GM12878 (cell line): ENCODE measurements around the gene ARSJ. TPM values are rescaled to one million over a fixed set of nuclear protein-coding genes. Genes with fewer than 3 reads are reported as not detected.

Source experiments
- ATAC-seq: fragments of 200-7000 bp; cut with Tn5 transposase; 3 replicates; pipeline ENCODE4 v1.9.1; 2020; ENCODE audit warnings: mild to moderate bottlenecking, moderate library complexity
- BruUV-seq: library from RNA; stranded (reverse); fragments of 400-500 nt; replicated peaks from 2 replicates; lab custom pipeline; 2021; lab: Mats Ljungman, UMichigan
- CTCF ChIA-PET: fragments of 300-600 bp; sonication (Branson Sonifier 250); formaldehyde crosslinking; extraction: SDS; loops from one replicate; lab custom pipeline; 2021; ENCODE audit warnings: inconsistent platforms; lab: Yijun Ruan, JAX
- POLR2A ChIA-PET: fragments of 350-600 bp; formaldehyde crosslinking; extraction: SDS; loops from one replicate; lab custom pipeline; 2021; ENCODE audit warnings: inconsistent platforms; lab: Charles Lee
- RAD21 ChIA-PET: fragments of 300-600 bp; sonication (Branson Sonifier 250); formaldehyde crosslinking; loops from one replicate; lab custom pipeline; 2023; ENCODE audit warnings: antibody characterized with exemption; ENCODE audit not compliant: unreplicated experiment; lab: Charles Lee
- SMC1A ChIA-PET: fragments of 300-600 bp; sonication (Branson Sonifier 250); formaldehyde crosslinking; loops from one replicate; lab custom pipeline; 2023; ENCODE audit not compliant: unreplicated experiment, uncharacterized antibody; lab: Charles Lee
- DNase-seq: peaks from one replicate; pipeline ENCODE4 v3.0.0-alpha.2; 2011; ENCODE audit warnings: low read depth, low spot score
- FAIRE-seq: peaks from 3 replicates; lab custom pipeline; 2011; peaks lifted over from hg19 to GRCh38; lab: Jason Lieb, UNC
- H2AFZ ChIP-seq: 2 replicates; pipeline ENCODE4 v1.6.0; 2011; ENCODE audit warnings: low read depth, low read length, control low read depth; ENCODE audit not compliant: control insufficient read depth
- H3K27ac ChIP-seq: 2 replicates; pipeline ENCODE4 v1.5.1; 2011; ENCODE audit warnings: control low read depth; ENCODE audit not compliant: control insufficient read depth, insufficient read depth
- H3K27me3 ChIP-seq, 2 experiments: replicated peaks in 1 of 2; 2 replicates each; pipeline versions ENCODE4 v1.6.0 to v1.6.1; 2011; ENCODE audit warnings: low read length in 1 of 2; ENCODE audit not compliant: control insufficient read depth in 2 of 2, insufficient read depth in 2 of 2
- H3K36me3 ChIP-seq, 2 experiments: 2 replicates each; pipeline ENCODE4 v1.5.1; 2011; ENCODE audit warnings: low read length in 1 of 2; ENCODE audit not compliant: control insufficient read depth in 2 of 2, insufficient read depth in 2 of 2
- H3K4me1 ChIP-seq: 2 replicates; pipeline ENCODE4 v1.6.1; 2011; ENCODE audit warnings: mild to moderate bottlenecking, low read length, moderate library complexity, mixed read lengths; ENCODE audit not compliant: control insufficient read depth, insufficient read depth
- H3K4me2 ChIP-seq: 2 replicates; pipeline ENCODE4 v1.6.0; 2011; ENCODE audit warnings: control low read depth; ENCODE audit not compliant: control insufficient read depth, insufficient read depth
- H3K4me3 ChIP-seq: fragments of 200-600 bp; sonication (generic); 2 replicates; pipeline ENCODE4 v1.5.1; 2016
- H3K79me2 ChIP-seq: 2 replicates; pipeline ENCODE4 v1.6.0; 2011; ENCODE audit warnings: low read length; ENCODE audit not compliant: control insufficient read depth, insufficient read depth
- H3K9ac ChIP-seq: 2 replicates; pipeline ENCODE4 v1.8.0; 2011; ENCODE audit warnings: low read length, control low read depth, mixed read lengths; ENCODE audit not compliant: control insufficient read depth, insufficient read depth
- H3K9me3 ChIP-seq: replicated peaks from 3 replicates; pipeline ENCODE4 v1.5.1; 2011; ENCODE audit warnings: mild to moderate bottlenecking, low read length; ENCODE audit not compliant: control insufficient read depth, insufficient read depth
- H4K20me1 ChIP-seq: 2 replicates; pipeline ENCODE4 v1.6.0; 2011; ENCODE audit not compliant: control insufficient read depth, insufficient read depth
- ESRRA ChIP-seq: IDR thresholded peaks from 2 replicates; pipeline ENCODE4 v1.6.1; 2012; ENCODE audit warnings: mild to moderate bottlenecking, low read length, improper control_type of control experiment
- FOS ChIP-seq: IDR thresholded peaks from 3 replicates; pipeline ENCODE4 v1.6.1; 2011; ENCODE audit warnings: borderline replicate concordance; ENCODE audit not compliant: insufficient read length; ENCODE audit errors: extremely low read depth
- GATAD2B ChIP-seq: fragments of 450-650 bp; conservative IDR thresholded peaks from 2 replicates; pipeline ENCODE4 v1.6.1; 2017; ENCODE audit warnings: low read depth, mild to moderate bottlenecking, moderate library complexity
- PML ChIP-seq: IDR thresholded peaks from 2 replicates; pipeline ENCODE4 v1.6.1; 2012; ENCODE audit warnings: low read length, inconsistent platforms
- RAD21 ChIP-seq: IDR thresholded peaks from 2 replicates; pipeline ENCODE4 v1.6.1; 2011; ENCODE audit warnings: mild to moderate bottlenecking, low read depth, low read length, moderate library complexity; ENCODE audit not compliant: insufficient read depth
- SMC3 ChIP-seq: IDR thresholded peaks from 2 replicates; pipeline ENCODE4 v1.6.1; 2011; ENCODE audit warnings: low read length, improper control_type of control experiment, borderline replicate concordance
- YBX1 ChIP-seq: fragments of 450-650 bp; IDR thresholded peaks from 2 replicates; pipeline ENCODE4 v1.6.1; 2016; ENCODE audit warnings: antibody characterized with exemption
- ZNF274 ChIP-seq: IDR thresholded peaks from one replicate; pipeline ENCODE4 v1.8.0; 2011; ENCODE audit not compliant: insufficient read length, insufficient read depth
- in situ Hi-C: fragments of 300-500 bp; cut with MboI; formaldehyde crosslinking; loops from 9 replicates; pipeline ENCODE4 v1.14.3; 2018; ENCODE audit warnings: mixed read lengths
- intact Hi-C: fragments of 100-400 bp; cut with micrococcal nuclease; formaldehyde crosslinking; loops from one replicate; pipeline ENCODE4 v1.14.2; 2022; ENCODE audit not compliant: unreplicated experiment
- polyA plus RNA-seq, 11 experiments: library from polyadenylated mRNA; depleted of rRNA in 4 of 11; unstranded in 6 of 11; stranded (reverse) in 5 of 11; fragments of >200 nt; fragmentation: Nextera tagmentation in 4 of 11; fragmentation: Illumina TruSeq in 1 of 11; extraction: Ambion mirVana in 4 of 11; extraction: Trizol in 1 of 11; gene quantifications; 1 replicate in 1 of 11; 2 replicates in 10 of 11; pipeline versions ENCODE4 v1.2.1 to v1.2.3, GENCODE V29; 2011 to 2016; ENCODE audit warnings: inconsistent platforms in 2 of 11, missing spikeins in 2 of 11, low read depth in 1 of 11
- total RNA-seq, 4 experiments: library from RNA; depleted of rRNA in 3 of 4; stranded (reverse); fragments of >200 nt in 3 of 4; fragmentation: Illumina TruSeq in 1 of 4; extraction: Trizol in 1 of 4; gene quantifications; 2 replicates each; pipeline versions ENCODE4 v1.2.1 to v1.2.3, GENCODE V29; 2013 to 2021
- TF ChIP-seq, protein P1 (sequence below), 3 experiments: IDR thresholded peaks in 2 of 3; conservative IDR thresholded peaks in 1 of 3; 2 replicates each; pipeline ENCODE4 v1.5.1; 2011; ENCODE audit warnings: low read depth in 3 of 3, low read length in 3 of 3, mild to moderate bottlenecking in 3 of 3, control low read depth in 2 of 3, moderate library complexity in 2 of 3, inconsistent platforms in 1 of 3, mixed read lengths in 1 of 3; ENCODE audit not compliant: control insufficient read depth in 2 of 3, insufficient read depth in 1 of 3; ENCODE audit errors: extremely low read depth in 1 of 3

The ARSJ gene
- total and polyA plus RNA-seq, 10 of the 15 experiments (the other 5 are each of a cell fraction or from before 2014, with no cell fraction given), result under 0.01 to 0.19 (median 0.04) TPM; not detected in 5

DNA sequence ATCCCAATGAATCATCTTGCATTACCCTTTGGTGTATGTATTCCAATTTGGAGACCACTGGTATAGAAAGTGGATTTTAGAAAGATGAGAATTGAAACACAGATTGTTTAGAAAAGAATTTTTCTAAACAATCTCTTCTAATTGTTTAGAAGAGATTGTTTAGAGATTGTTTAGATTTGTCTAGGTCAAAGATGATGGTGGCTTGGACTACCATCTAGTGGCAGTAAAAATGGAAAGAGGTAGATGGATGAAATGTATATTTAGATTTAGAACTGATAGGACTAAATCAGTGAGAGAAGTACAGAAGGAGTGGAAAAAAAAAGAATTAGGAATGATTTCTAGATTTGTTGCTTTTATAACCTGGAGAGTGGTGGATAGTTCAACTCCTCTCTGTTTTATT lies 70.6 kb downstream of the ARSJ start:
- TF ChIP-seq RAD21, result peak; percentile 77
- no peak for TF ChIP-seq FOS
- TF ChIP-seq, protein P1, sequence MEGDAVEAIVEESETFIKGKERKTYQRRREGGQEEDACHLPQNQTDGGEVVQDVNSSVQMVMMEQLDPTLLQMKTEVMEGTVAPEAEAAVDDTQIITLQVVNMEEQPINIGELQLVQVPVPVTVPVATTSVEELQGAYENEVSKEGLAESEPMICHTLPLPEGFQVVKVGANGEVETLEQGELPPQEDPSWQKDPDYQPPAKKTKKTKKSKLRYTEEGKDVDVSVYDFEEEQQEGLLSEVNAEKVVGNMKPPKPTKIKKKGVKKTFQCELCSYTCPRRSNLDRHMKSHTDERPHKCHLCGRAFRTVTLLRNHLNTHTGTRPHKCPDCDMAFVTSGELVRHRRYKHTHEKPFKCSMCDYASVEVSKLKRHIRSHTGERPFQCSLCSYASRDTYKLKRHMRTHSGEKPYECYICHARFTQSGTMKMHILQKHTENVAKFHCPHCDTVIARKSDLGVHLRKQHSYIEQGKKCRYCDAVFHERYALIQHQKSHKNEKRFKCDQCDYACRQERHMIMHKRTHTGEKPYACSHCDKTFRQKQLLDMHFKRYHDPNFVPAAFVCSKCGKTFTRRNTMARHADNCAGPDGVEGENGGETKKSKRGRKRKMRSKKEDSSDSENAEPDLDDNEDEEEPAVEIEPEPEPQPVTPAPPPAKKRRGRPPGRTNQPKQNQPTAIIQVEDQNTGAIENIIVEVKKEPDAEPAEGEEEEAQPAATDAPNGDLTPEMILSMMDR (IDR thresholded peaks at IDR 0.05 in 2 of 3, conservative IDR thresholded peaks at IDR 0.05 in 1 of 3; ENCODE audit: control insufficient read depth in 2 of 3, extremely low read depth in 1 of 3, insufficient read depth in 1 of 3, low read depth in 3 of 3, low read length in 3 of 3), result peak in 1 of 3 experiments; percentile 24; a peak in 2 of 6 replicates
- TF ChIP-seq PML, result no peak
- no peak for TF ChIP-seq YBX1
- TF ChIP-seq ZNF274, result no peak
- TF ChIP-seq GATAD2B, result no peak
- TF ChIP-seq ESRRA, result no peak
- peak; percentile 29; the same call in 1 of the 2 replicates for TF ChIP-seq SMC3
- no peak overlapping the region for H2AFZ ChIP-seq
- peaks cover 3% of the 10 kb centered on the region for H3K9me3 ChIP-seq
- no peak overlapping the region for H3K4me3 ChIP-seq
- no peaks in the 10 kb centered on the region for H4K20me1 ChIP-seq
- H3K36me3 ChIP-seq, result no peaks in the 10 kb centered on the region
- no peak overlapping the region for H3K4me2 ChIP-seq
- ATAC-seq (peak; percentile 52; the same call in 1 of the 3 replicates), DNase-seq (no peak), FAIRE-seq (no peak)
- no peaks in the 10 kb centered on the region for H3K4me1 ChIP-seq
- ChIA-PET SMC1A (interaction anchor here (1.1 to 1.3 kb wide), 2 partner anchors 124 to 631 kb away, joined by 3 read pairs; no protein-coding TSS in a partner anchor), CTCF (no interaction called here), POLR2A (no interaction called here), RAD21 (no interaction called here)
- no peak overlapping the region for H3K9ac ChIP-seq
- no TSS peak for BruUV-seq
- H3K79me2 ChIP-seq, result no peaks in the 10 kb centered on the region
- H3K27ac ChIP-seq, result no peak overlapping the region
- intact Hi-C loops (loop anchor here (5.0 to 10.0 kb wide), 4 partner anchors 87 to 514 kb away; no protein-coding TSS in a partner anchor), in situ Hi-C loops (no loop called here)
- H3K27me3 ChIP-seq, result no peaks in the 10 kb centered on the region
